BE2C (cell line): Measurements from ENCODE around the gene GRIN2C.

Experiments
- DNase-seq: peaks from one replicate; pipeline ENCODE4 v3.0.0-alpha.2; 2020
- H3K27me3 ChIP-seq: fragments of 250-450 bp; sonication (Bioruptor Pico); 2 replicates; pipeline ENCODE4 v1.5.1; 2020; ENCODE audit warnings: mild to moderate bottlenecking
- H3K36me3 ChIP-seq: fragments of 250-450 bp; sonication (Bioruptor Pico); 2 replicates; pipeline ENCODE4 v1.5.1; 2020; ENCODE audit warnings: mild to moderate bottlenecking
- H3K4me1 ChIP-seq: fragments of 250-450 bp; sonication (Bioruptor Pico); 2 replicates; pipeline ENCODE4 v1.5.1; 2020
- H3K4me3 ChIP-seq: 2 replicates; pipeline ENCODE4 v1.5.1; 2011; ENCODE audit warnings: low read depth, low read length
- H3K9me3 ChIP-seq: fragments of 250-450 bp; sonication (Bioruptor Pico); 2 replicates; pipeline ENCODE4 v1.5.1; 2020
- CTCF ChIP-seq: IDR thresholded peaks from 2 replicates; pipeline ENCODE4 v1.5.1; 2012; ENCODE audit warnings: mild to moderate bottlenecking, low read depth, low read length

GRIN2C gene

GRCh38 chr17:74853048-74853397, 6.7 kb downstream of the GRIN2C start:
- H3K4me1 ChIP-seq = no peaks in the 10 kb centered on the region
- H3K4me3 ChIP-seq = no peak overlapping the region
- no peak for TF ChIP-seq CTCF
- H3K27me3 ChIP-seq = peaks cover 20% of the 10 kb centered on the region
- no peaks in the 10 kb centered on the region for H3K36me3 ChIP-seq
- DNase-seq = no peak
- H3K9me3 ChIP-seq = no peaks in the 10 kb centered on the region

- no peak for TF ChIP-seq CTCF
- Histone ChIP-seq H3K27me3 (peaks cover 20% of the 10 kb centered on the region), H3K9me3 (no peaks in the 10 kb centered on the region), H3K36me3 (no peaks in the 10 kb centered on the region), H3K4me3 (no peak overlapping the region), H3K4me1 (no peaks in the 10 kb centered on the region)
- DNase-seq = no peak
Observed at GRCh38 chr17:74852237-74853047, 7.2 kb downstream of the GRIN2C start.

DNA sequence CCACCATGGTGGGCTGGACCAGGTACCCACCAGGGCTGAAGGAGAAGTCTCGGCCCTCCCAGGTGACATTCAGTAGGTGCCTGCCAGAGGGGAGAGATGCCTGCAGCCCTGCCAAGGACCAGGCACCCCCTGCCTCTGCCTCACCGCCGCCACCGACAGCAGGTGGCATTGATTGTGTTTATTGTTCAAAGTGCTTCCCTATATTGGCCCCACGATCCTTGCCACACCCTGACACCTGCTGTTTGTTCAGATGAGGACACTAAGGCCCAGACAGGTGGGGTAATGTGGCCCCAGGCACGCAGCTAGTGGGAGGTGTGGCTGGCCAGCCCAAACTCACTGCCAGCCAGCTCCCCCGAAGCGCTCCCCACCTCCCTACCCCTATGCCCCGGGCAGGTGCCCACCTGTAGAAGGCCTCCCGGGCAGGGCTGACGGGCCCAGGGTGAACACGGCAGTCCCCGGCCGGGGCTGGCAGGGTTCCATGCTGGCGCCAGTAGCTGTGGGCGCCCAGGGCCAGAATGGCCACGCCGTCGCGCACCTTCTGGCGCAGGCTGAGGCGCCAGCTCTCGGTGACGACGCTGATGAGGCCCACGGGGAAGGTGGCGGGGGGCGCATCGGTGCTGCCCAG, 8.0 kb downstream of the GRIN2C start:
- Histone ChIP-seq H3K9me3 (no peaks in the 10 kb centered on the region), H3K4me3 (no peak overlapping the region), H3K36me3 (no peaks in the 10 kb centered on the region), H3K4me1 (no peaks in the 10 kb centered on the region), H3K27me3 (peaks cover 20% of the 10 kb centered on the region)
- no peak for DNase-seq
- no peak for TF ChIP-seq CTCF

DNA sequence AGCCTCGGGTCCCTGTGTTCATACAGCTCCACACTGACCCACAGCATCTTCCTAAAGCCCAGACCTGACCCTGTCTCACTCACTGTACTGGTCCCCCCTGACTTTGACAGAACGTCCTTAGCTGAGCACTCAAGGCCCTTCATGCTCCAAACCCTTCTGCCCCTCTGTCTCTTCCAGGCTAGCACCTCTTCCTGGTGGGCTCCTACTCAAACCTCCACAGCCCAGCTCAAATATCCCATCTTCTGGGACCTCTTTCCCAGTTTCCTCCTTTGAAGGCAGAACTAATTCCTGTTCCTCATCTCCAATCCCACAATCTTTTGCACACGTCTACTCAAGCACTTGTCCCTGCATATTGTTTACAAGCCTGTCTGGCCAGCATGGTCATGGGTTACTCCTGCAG, 8.8 kb downstream of the GRIN2C start:
- no peak for TF ChIP-seq CTCF
- Histone ChIP-seq H3K9me3 (no peaks in the 10 kb centered on the region), H3K4me1 (no peaks in the 10 kb centered on the region), H3K27me3 (peaks cover 20% of the 10 kb centered on the region), H3K36me3 (no peaks in the 10 kb centered on the region), H3K4me3 (no peak overlapping the region)
- no peak for DNase-seq

DNA sequence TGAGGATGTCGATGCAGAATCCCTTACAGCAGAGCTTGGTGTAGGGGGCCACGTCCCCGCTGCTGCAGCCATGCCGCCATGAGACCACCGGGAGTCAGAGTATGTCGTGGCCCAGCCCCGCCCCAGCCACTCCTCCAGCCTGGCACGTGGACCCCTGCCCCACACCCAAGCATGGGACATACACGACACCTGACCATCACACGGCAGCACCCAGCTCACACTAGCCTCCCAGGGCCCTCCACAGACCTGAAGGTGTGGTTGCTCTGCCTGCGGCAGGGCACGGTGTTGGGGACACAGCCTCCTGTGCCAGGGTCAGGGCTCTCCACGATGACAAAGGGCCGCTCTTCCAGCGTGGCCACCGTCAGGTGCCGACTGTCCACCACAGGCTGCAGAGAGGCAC, 9.4 kb downstream of the GRIN2C start:
- no peaks in the 10 kb centered on the region for H3K36me3 ChIP-seq
- no peak for TF ChIP-seq CTCF
- DNase-seq = no peak
- no peaks in the 10 kb centered on the region for H3K4me1 ChIP-seq
- H3K27me3 ChIP-seq = peaks cover 20% of the 10 kb centered on the region
- no peaks in the 10 kb centered on the region for H3K9me3 ChIP-seq
- H3K4me3 ChIP-seq = no peak overlapping the region

- DNase-seq = no peak
- H3K36me3 ChIP-seq = no peaks in the 10 kb centered on the region
- no peak for TF ChIP-seq CTCF
Observed at GRCh38 chr17:74848656-74849399, 10.9 kb downstream of the GRIN2C start.

More at GRCh38 chr17:74848656-74849399, 10.9 kb downstream of the GRIN2C start:
- no peak overlapping the region for H3K4me3 ChIP-seq
- H3K27me3 ChIP-seq = peaks cover 16% of the 10 kb centered on the region
- H3K9me3 ChIP-seq = no peaks in the 10 kb centered on the region
- no peaks in the 10 kb centered on the region for H3K4me1 ChIP-seq
